GM21447 (cell line): Measurements from ENCODE around the gene DNAAF5.

ENCODE experiments used
- ATAC-seq: cut with Tn5 transposase; IDR thresholded peaks from one replicate; pipeline ENCODE4 v1.9.1; 2021; ENCODE audit not compliant: unreplicated experiment

Gene DNAAF5

GRCh38 chr7:763762-764161, 37.3 kb downstream of the DNAAF5 start:
- ATAC-seq, result no peak

- no peak for ATAC-seq
Observed at GRCh38 chr7:765383-765782, 38.9 kb downstream of the DNAAF5 start.

- ATAC-seq, result no peak
Observed at GRCh38 chr7:767580-767940, 41.1 kb downstream of the DNAAF5 start.

GRCh38 chr7:767941-768731, 41.6 kb downstream of the DNAAF5 start:
- ATAC-seq, result no peak

GRCh38 chr7:768881-769504, 42.5 kb downstream of the DNAAF5 start:
- ATAC-seq, result no peak

- ATAC-seq, result no peak
Observed at GRCh38 chr7:770336-770735, 43.8 kb downstream of the DNAAF5 start.

- no peak for ATAC-seq
Observed at GRCh38 chr7:770741-771166, 44.3 kb downstream of the DNAAF5 start.

- ATAC-seq, result no peak
Observed at GRCh38 chr7:771234-772004, 44.9 kb downstream of the DNAAF5 start.

- no peak for ATAC-seq
Observed at GRCh38 chr7:772005-772294, 45.5 kb downstream of the DNAAF5 start.

- no peak for ATAC-seq
Observed at GRCh38 chr7:772392-772791, 45.9 kb downstream of the DNAAF5 start.

- ATAC-seq, result no peak
Observed at GRCh38 chr7:772861-773621, 46.5 kb downstream of the DNAAF5 start.

- ATAC-seq, result no peak
Observed at GRCh38 chr7:773622-773915, 47.1 kb downstream of the DNAAF5 start.

- no peak for ATAC-seq
Observed at GRCh38 chr7:774161-775109, 47.9 kb downstream of the DNAAF5 start.

- no peak for ATAC-seq
Observed at GRCh38 chr7:776381-776780, 49.9 kb downstream of the DNAAF5 start.

- ATAC-seq, result no peak
Observed at GRCh38 chr7:776992-777727, 50.7 kb downstream of the DNAAF5 start.

- ATAC-seq, result no peak
Observed at GRCh38 chr7:777728-778078, 51.2 kb downstream of the DNAAF5 start.

GRCh38 chr7:778271-778967, 51.9 kb downstream of the DNAAF5 start:
- ATAC-seq, result no peak

- no peak for ATAC-seq
Observed at GRCh38 chr7:778968-779451, 52.5 kb downstream of the DNAAF5 start.

- no peak for ATAC-seq
Observed at GRCh38 chr7:779480-779879, 53.0 kb downstream of the DNAAF5 start.
